ENCODE data around the gene PLS3. TPM values are rescaled to one million over a fixed set of nuclear protein-coding genes. Genes with fewer than 3 reads are reported as not detected.

PLS3 gene
- total and polyA plus RNA-seq, 2 of the 13 experiments (the other 11 are each of a cell fraction or from before 2014, with no cell fraction given) = 55.7 to 99.9 TPM

- TF ChIP-seq, protein P1, sequence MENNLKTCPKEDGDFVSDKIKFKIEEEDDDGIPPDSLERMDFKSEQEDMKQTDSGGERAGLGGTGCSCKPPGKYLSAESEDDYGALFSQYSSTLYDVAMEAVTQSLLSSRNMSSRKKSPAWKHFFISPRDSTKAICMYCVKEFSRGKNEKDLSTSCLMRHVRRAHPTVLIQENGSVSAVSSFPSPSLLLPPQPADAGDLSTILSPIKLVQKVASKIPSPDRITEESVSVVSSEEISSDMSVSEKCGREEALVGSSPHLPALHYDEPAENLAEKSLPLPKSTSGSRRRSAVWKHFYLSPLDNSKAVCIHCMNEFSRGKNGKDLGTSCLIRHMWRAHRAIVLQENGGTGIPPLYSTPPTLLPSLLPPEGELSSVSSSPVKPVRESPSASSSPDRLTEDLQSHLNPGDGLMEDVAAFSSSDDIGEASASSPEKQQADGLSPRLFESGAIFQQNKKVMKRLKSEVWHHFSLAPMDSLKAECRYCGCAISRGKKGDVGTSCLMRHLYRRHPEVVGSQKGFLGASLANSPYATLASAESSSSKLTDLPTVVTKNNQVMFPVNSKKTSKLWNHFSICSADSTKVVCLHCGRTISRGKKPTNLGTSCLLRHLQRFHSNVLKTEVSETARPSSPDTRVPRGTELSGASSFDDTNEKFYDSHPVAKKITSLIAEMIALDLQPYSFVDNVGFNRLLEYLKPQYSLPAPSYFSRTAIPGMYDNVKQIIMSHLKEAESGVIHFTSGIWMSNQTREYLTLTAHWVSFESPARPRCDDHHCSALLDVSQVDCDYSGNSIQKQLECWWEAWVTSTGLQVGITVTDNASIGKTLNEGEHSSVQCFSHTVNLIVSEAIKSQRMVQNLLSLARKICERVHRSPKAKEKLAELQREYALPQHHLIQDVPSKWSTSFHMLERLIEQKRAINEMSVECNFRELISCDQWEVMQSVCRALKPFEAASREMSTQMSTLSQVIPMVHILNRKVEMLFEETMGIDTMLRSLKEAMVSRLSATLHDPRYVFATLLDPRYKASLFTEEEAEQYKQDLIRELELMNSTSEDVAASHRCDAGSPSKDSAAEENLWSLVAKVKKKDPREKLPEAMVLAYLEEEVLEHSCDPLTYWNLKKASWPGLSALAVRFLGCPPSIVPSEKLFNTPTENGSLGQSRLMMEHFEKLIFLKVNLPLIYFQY (CRISPR knock-in tag; IDR thresholded peaks at IDR 0.05; ENCODE audit: borderline replicate concordance) = no peak; the same call in 1 of the 2 replicates
- TF ChIP-seq NFIB (CRISPR knock-in tag; IDR thresholded peaks at IDR 0.05; ENCODE audit: borderline replicate concordance) (no peak), PITX1 (CRISPR knock-in tag; IDR thresholded peaks at IDR 0.05) (0 out of 2 replicates have a peak, but pooled peaks have one; percentile 18), ZNF724P (CRISPR knock-in tag; IDR thresholded peaks at IDR 0.05; ENCODE audit: borderline replicate concordance) (no peak), ZNF891 (CRISPR knock-in tag; IDR thresholded peaks at IDR 0.05) (no peak), SNAI1 (CRISPR knock-in tag; IDR thresholded peaks at IDR 0.05; ENCODE audit: borderline replicate concordance) (no peak), ELF3 (CRISPR knock-in tag; IDR thresholded peaks at IDR 0.05) (no peak), DR1 (CRISPR knock-in tag; IDR thresholded peaks at IDR 0.05) (no peak), CBX5 (CRISPR knock-in tag; IDR thresholded peaks at IDR 0.05; ENCODE audit: borderline replicate concordance) (no peak), ZKSCAN5 (CRISPR knock-in tag; IDR thresholded peaks at IDR 0.05) (no peak), GATA4 (IDR thresholded peaks at IDR 0.05; ENCODE audit: borderline replicate concordance, low read depth) (no peak), NFKB2 (CRISPR knock-in tag; IDR thresholded peaks at IDR 0.05; ENCODE audit: borderline replicate concordance) (peak; percentile 39; the same call in 1 of the 2 replicates), BCLAF1 (IDR thresholded peaks at IDR 0.05) (no peak), SP2 (CRISPR knock-in tag; IDR thresholded peaks at IDR 0.05) (peak; percentile 89), ARID2 (CRISPR knock-in tag; IDR thresholded peaks at IDR 0.05; ENCODE audit: borderline replicate concordance) (no peak), NR2C2 (CRISPR knock-in tag; IDR thresholded peaks at IDR 0.05; ENCODE audit: borderline replicate concordance) (no peak), BRCA1 (CRISPR knock-in tag; IDR thresholded peaks at IDR 0.05) (no peak), WIZ (CRISPR knock-in tag; IDR thresholded peaks at IDR 0.05) (no peak), CENPX (CRISPR knock-in tag; IDR thresholded peaks at IDR 0.05) (no peak), SMC3 (IDR thresholded peaks at IDR 0.05; ENCODE audit: low read length) (no peak), MEIS2 (CRISPR knock-in tag; IDR thresholded peaks at IDR 0.05) (no peak)
- TF ChIP-seq, protein P2, sequence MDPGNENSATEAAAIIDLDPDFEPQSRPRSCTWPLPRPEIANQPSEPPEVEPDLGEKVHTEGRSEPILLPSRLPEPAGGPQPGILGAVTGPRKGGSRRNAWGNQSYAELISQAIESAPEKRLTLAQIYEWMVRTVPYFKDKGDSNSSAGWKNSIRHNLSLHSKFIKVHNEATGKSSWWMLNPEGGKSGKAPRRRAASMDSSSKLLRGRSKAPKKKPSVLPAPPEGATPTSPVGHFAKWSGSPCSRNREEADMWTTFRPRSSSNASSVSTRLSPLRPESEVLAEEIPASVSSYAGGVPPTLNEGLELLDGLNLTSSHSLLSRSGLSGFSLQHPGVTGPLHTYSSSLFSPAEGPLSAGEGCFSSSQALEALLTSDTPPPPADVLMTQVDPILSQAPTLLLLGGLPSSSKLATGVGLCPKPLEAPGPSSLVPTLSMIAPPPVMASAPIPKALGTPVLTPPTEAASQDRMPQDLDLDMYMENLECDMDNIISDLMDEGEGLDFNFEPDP (CRISPR knock-in tag; conservative IDR thresholded peaks at IDR 0.05) = no peak
- TF ChIP-seq, protein P3, sequence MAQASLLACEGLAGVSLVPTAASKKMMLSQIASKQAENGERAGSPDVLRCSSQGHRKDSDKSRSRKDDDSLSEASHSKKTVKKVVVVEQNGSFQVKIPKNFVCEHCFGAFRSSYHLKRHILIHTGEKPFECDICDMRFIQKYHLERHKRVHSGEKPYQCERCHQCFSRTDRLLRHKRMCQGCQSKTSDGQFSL (CRISPR knock-in tag; IDR thresholded peaks at IDR 0.05) = no peak
Observed at GRCh38 chrX:115560978-115561604, at the start of gene PLS3 (continued).
